NCI-H748 treated with DMSO at 0.1 percent for 48 hours (cell line): Measurements from ENCODE around the gene TTYH3.
A peak's percentile ranks its signal among the peaks of the same experiment; 100 is the strongest.

Source experiments
- DNase-seq: peaks from one replicate; lab custom pipeline; 2025; lab: John Stamatoyannopoulos, UW

Gene TTYH3

GRCh38 chr7:2617325-2617905 is 14.4 kb upstream of the TTYH3 start:
- no peak for DNase-seq

- DNase-seq = no peak
These were observed 12.7 kb upstream of the TTYH3 start for GRCh38 chr7:2619116-2619515.

GRCh38 chr7:2621061-2621828 is 10.5 kb upstream of the TTYH3 start:
- no peak for DNase-seq

DNA sequence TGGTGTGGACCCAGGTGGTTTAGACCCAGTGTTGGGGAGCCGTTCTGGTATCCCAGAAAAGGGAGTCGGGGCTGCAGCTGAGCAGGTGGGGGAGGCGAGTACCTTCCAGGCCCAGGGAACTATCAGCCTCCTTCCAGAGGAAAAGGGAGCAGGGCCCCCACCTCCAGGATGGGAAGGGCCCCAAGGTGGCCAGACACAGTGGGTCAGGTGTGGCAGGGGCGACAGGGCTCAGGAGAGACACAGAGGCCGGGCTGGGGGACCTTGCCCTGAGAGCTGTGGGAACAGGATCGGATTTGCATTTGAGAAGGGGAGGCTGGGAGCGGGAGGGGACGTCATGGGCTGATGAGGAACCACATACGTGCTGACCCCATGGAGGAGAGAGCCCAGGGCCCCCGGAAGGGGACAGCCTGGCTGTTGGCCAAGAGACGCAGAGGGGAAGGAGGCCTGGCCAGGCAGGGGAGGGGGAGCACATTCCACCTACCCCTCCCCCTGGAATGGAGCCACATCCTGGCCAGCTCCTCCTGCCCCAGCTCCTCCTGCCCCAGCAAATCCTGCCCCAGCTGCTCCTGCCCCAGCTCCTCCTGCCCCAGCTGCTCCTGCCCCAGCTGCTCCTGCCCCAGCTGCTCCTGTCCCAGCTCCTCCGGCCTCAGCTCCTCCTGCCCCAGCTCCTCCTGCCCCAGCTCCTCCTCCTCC is 9.7 kb upstream of the TTYH3 start:
- DNase-seq = no peak

DNA sequence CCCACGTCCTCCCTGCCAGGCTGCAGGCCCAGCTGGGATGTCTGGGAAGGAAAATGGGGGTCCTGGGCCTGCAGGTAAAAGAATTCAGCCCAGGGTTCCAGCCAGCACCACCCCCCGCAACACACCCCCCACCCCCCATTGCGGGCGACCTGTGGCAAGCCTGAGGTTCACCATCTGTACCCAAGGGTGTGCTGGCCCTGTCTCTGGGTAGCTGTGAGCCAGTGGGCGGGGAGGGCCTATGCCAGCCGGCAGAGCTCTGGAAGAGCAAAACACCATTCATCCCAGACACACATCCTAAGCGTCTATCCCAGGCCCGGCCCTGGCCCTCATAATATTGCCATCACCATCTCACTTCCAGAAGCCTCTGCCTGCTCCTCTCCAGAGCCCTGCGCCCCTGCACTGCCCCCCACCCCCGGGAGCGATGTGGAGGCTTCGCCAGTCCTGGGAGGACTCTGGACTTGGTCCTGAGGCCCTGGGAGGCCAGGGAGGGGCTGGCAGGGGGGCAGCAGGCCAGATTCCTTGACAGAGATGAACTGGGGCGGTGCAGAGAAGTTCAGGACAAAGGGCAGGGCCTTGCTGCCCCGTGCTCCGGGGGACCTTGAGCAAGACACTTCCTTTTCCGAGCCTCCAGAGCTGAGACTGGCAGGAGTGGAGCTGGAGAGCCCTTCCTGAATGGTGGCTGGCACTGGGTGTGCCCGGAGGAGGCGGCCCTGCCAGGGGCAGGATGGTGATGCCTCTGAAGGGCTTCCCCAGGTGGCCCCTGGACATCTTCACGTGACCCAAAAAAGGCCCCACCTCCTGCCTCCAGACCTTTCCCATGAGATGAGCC is 8.7 kb upstream of the TTYH3 start:
- DNase-seq = no peak

- DNase-seq = no peak
These were observed 8.1 kb upstream of the TTYH3 start for GRCh38 chr7:2623698-2624014.

GRCh38 chr7:2624293-2624886 is 7.4 kb upstream of the TTYH3 start:
- no peak for DNase-seq

DNA sequence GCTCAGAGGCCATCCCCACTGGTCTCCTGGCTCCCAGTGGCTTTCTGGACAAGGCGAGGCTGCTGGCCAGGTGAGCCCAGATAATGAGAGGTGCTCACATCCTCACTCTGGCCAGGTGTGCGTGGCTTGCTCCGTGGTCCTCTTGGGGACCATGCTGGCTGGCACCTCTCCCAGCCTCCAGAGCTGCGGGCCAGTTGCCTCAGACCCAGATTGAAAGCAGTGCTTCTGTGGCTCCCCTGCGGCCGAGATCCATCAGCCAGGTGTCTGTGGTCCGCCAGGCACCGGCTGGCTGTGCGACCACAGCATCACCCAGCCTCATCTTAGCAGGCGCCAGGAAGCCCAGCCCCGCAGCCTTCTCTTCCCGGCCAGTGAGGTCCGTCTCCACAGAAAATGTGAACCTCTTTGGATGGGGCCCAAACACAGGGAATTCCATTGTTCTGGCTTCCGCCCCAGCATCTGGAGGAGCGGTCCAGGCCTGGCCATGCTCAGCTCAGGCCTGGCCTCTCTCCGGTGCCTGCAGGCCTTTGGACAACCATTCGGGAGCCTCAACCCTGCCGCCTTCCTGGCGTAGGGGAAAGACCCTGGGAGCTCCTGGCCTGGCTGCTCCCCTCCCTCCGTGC is 5.2 kb upstream of the TTYH3 start:
- DNase-seq = no peak

- DNase-seq = no peak
These were observed 4.3 kb upstream of the TTYH3 start for GRCh38 chr7:2627258-2628129.

DNA sequence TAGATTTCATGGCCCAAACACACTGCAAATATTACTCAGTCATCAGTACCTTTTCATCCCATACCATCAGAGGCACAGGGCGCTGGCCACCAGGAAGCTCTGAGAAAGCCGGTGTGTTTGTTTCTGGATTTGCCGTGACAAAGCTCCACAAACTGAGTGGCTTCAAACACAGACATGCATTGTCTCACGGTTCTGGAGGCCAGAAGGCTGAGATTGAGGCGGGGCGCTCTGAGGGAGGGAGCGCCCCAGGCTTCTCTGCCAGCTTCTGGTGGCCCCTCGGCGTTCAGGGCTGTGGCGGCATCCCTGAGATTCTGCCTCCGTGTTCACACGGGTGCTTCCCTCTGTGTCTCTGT is 3.7 kb upstream of the TTYH3 start:
- no peak for DNase-seq

DNA sequence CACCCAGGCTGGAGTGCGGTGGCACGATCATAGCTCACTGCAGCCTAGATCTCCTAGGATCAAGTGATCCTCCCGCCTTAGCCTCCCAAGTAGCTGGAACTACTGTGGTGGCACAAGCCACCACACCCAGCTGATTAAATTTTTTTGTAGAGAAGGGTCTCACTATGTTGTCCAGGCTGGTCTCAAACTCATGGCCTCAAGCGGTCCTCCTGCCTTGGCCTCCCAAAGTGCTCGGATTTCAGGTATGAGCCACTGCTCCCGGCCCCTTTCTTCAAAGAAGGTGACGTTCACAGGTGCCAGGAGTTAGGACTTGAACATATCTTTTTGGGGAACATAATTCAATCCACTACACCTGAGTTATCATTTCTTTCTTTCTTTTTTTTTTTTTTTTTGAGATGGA is 2.9 kb upstream of the TTYH3 start:
- DNase-seq = no peak

GRCh38 chr7:2629746-2630681 is 1.8 kb upstream of the TTYH3 start:
- DNase-seq = no peak

DNA sequence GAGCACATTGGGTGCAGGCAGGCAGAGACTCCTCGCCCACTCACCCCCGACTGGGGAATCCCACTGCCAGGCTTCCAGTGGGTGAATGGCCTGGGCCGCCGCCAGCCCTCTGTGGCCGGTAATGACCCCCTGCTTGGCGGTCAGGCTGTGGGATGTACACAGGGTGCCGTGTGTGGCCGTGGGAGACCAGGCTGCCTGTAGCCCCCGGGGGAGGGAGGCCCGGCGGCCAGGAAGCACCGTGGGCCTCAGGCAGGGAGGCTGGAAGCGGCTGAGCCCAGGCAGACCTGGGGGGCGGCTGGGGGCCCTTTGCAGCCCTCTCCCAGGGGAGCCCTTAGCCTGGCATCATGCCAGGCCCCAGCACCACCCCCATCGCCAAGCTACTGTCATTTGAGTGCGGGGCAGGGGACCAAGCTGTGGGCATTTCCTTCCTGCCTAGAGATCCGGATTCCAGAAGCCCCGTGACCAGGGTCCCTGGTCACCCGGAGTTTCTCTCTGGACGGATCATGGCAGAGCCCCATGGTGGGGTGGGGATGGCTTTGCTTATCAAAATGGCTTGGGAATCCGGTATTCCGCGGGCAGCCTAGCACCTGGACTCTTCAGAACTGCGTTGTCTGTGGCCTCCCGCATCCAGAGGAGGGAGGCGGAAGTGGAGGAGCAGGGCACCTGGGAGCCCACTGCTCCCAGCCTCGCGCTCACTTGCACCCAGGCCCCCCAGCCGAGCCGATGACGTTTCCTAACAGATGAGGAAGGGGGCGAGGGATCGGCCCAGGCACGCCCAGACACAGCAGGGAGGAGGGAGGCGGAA is 1.1 kb downstream of the TTYH3 start:
- DNase-seq = peak; percentile 60

- no peak for DNase-seq
These were observed 1.9 kb downstream of the TTYH3 start for GRCh38 chr7:2633538-2634266.

DNA sequence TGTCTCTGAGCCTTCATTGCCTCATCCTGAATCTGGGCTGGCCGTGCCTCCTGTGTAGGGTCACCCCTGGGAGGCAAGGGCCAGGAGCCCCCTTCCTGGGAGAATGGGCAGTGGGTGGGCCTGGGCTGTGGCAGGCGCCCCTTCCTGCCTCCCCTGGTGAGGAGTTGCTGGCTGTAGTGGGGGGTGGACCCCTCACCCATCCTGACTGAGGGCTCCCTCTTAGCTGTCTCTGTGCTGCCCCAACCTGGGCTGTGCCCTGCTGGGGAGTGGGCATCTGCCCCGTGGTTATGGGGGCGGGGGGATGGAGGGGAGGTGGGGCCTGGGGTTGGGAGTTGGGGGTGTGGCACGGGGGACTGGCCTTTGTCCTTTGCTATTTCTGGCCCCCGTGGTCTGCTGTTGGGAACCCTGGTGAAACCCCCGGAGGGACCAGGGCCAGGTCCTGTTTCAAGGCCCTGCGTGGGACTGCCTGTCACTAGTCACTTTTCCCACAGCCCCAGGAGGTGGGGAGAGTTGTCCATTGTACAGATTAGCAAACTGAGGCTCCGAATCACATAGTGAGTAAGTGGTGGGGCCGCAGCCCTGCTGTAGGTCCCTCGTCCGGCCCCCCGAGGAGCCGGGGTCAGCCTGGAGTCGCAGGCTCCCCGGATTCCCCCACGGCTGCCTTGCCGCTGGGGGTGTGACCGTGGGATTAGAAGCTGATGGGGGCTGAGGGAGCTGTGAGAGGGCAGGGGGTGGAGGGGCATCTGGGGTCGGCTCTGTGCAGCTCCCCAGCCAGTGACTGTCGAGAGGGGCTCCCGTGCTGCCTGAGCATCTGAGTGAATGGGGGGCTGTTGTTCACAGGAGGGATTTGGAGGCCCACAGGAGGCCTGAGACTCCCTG is 2.7 kb downstream of the TTYH3 start:
- no peak for DNase-seq

DNA sequence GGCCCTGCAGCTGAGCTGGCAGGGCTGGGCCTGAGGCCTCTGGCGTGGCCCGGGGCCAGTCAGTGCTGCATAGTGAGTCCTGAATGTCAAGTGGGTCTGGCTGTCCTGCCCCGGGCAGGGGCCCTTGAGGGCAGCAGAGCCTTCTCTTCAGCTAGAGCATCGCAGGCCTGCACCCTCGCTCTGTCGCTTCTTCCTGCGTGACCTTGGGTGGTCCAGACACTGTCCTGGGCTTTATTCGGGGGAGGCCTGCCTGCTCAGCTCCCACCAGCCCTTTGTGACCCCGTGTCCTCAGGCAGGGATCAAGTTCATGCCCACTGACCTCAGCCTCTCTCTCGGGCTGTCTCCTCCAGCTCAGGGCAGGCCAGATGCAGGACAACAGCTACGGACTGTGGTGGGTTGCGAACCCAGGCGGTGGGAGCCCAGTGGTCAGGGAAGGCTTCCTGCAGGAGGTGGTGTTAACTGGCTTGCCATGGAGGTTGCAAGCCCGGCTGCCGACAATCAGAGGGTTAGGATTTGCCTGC is 3.4 kb downstream of the TTYH3 start:
- DNase-seq = no peak
